IMR-90 (cell line): Measurements from ENCODE around the gene ABHD1. TPM values are rescaled to one million over a fixed set of nuclear protein-coding genes. Genes with fewer than 3 reads are reported as not detected.

Experiments used
- ATAC-seq: fragments of 200-7000 bp; cut with Tn5 transposase; 2 replicates; pipeline ENCODE4 v1.9.1; 2020; ENCODE audit warnings: low read depth, mild to moderate bottlenecking, moderate library complexity
- BruUV-seq: library from RNA; stranded (reverse); fragments of 400-500 nt; replicated peaks from 2 replicates; lab custom pipeline; 2021; lab: Mats Ljungman, UMichigan
- CTCF ChIA-PET: fragments of 300-600 bp; formaldehyde crosslinking; extraction: SDS; loops from one replicate; lab custom pipeline; 2021; ENCODE audit warnings: antibody characterized with exemption; lab: Yijun Ruan, JAX
- POLR2A ChIA-PET: fragments of 300-600 bp; sonication (Branson Sonifier 250); formaldehyde crosslinking; loops from one replicate; lab custom pipeline; 2022; ENCODE audit warnings: antibody characterized with exemption; ENCODE audit not compliant: unreplicated experiment; lab: Charles Lee
- DNase-seq: peaks from one replicate; pipeline ENCODE4 v3.0.0; 2013
- H2AFZ ChIP-seq: replicated peaks from 2 replicates; pipeline ENCODE3; 2013; ENCODE audit warnings: low read length, mild to moderate bottlenecking; ENCODE audit not compliant: poor library complexity
- H2AK5ac ChIP-seq: 2 replicates; pipeline ENCODE4 v1.6.1; 2013; ENCODE audit warnings: low read depth, low read length, inconsistent platforms
- H2AK9ac ChIP-seq: replicated peaks from 2 replicates; pipeline ENCODE3; 2013; ENCODE audit warnings: mild to moderate bottlenecking, low read depth, low read length, moderate library complexity; ENCODE audit not compliant: poor library complexity
- H2BK120ac ChIP-seq: 2 replicates; pipeline ENCODE4 v1.6.1; 2013; ENCODE audit warnings: low read depth, low read length, inconsistent platforms
- H2BK15ac ChIP-seq: 3 replicates; pipeline ENCODE4 v1.6.1; 2013; ENCODE audit warnings: low read depth, low read length, inconsistent platforms
- H2BK20ac ChIP-seq: 2 replicates; pipeline ENCODE4 v1.6.1; 2013; ENCODE audit warnings: low read depth, mild to moderate bottlenecking, inconsistent platforms, low read length, moderate library complexity
- H2BK5ac ChIP-seq: 2 replicates; pipeline ENCODE4 v1.6.1; 2013; ENCODE audit warnings: mild to moderate bottlenecking, low read depth, low read length, inconsistent platforms; ENCODE audit not compliant: poor library complexity, severe bottlenecking
- H3K14ac ChIP-seq: replicated peaks from 2 replicates; pipeline ENCODE4 v1.6.1; 2013; ENCODE audit warnings: low read depth, low read length, inconsistent platforms
- H3K18ac ChIP-seq: 2 replicates; pipeline ENCODE4 v1.6.1; 2013; ENCODE audit warnings: low read depth, low read length, control low read depth
- H3K23ac ChIP-seq: 2 replicates; pipeline ENCODE4 v1.6.1; 2013; ENCODE audit warnings: low read depth, low read length, inconsistent platforms
- H3K27ac ChIP-seq: 2 replicates; pipeline ENCODE4 v1.5.1; 2013; ENCODE audit warnings: mild to moderate bottlenecking, control low read depth, low read length; ENCODE audit not compliant: insufficient read depth
- H3K27me3 ChIP-seq: 2 replicates; pipeline ENCODE4 v1.6.1; 2013; ENCODE audit warnings: low read length; ENCODE audit not compliant: control insufficient read depth, insufficient read depth
- H3K36me3 ChIP-seq: 2 replicates; pipeline ENCODE4 v1.6.1; 2013; ENCODE audit warnings: low read length, mixed read lengths; ENCODE audit not compliant: control insufficient read depth, insufficient read depth
- H3K4ac ChIP-seq: 2 replicates; pipeline ENCODE4 v1.6.1; 2013; ENCODE audit warnings: low read depth, low read length, inconsistent platforms
- H3K4me1 ChIP-seq: 2 replicates; pipeline ENCODE4 v1.6.1; 2013; ENCODE audit warnings: low read length, mixed read lengths; ENCODE audit not compliant: control insufficient read depth, insufficient read depth
- H3K4me2 ChIP-seq: 2 replicates; pipeline ENCODE4 v1.6.1; 2013; ENCODE audit warnings: low read depth, mild to moderate bottlenecking, control low read depth, low read length, moderate library complexity
- H3K4me3 ChIP-seq: 2 replicates; pipeline ENCODE4 v1.5.1; 2013; ENCODE audit warnings: low read depth, mild to moderate bottlenecking, control low read depth, low read length, moderate library complexity; ENCODE audit not compliant: insufficient read depth
- H3K56ac ChIP-seq: 2 replicates; pipeline ENCODE4 v1.6.1; 2013; ENCODE audit warnings: low read length, inconsistent platforms; ENCODE audit not compliant: insufficient read depth; ENCODE audit errors: extremely low read depth
- H3K79me1 ChIP-seq, 2 experiments: 2 replicates each; pipeline ENCODE4 v1.6.1; 2013; ENCODE audit warnings: low read length in 2 of 2, inconsistent platforms in 1 of 2, low read depth in 1 of 2
- H3K9ac ChIP-seq: 2 replicates; pipeline ENCODE4 v1.6.1; 2013; ENCODE audit warnings: low read depth, low read length, control low read depth
- H3K9me1 ChIP-seq: 2 replicates; pipeline ENCODE4 v1.6.1; 2013; ENCODE audit warnings: low read length, inconsistent platforms; ENCODE audit not compliant: insufficient read depth
- H3K9me3 ChIP-seq: 2 replicates; pipeline ENCODE4 v1.6.1; 2013; ENCODE audit warnings: low read length; ENCODE audit not compliant: control insufficient read depth, insufficient read depth
- H4K20me1 ChIP-seq: 2 replicates; pipeline ENCODE4 v1.6.1; 2013; ENCODE audit warnings: low read length, inconsistent platforms; ENCODE audit not compliant: insufficient read depth
- H4K5ac ChIP-seq: 2 replicates; pipeline ENCODE4 v1.6.1; 2013; ENCODE audit warnings: mild to moderate bottlenecking, low read depth, low read length, control low read depth
- H4K8ac ChIP-seq, 2 experiments: 2 replicates each; pipeline ENCODE4 v1.6.1; 2013; ENCODE audit warnings: low read depth in 2 of 2, low read length in 2 of 2, control low read depth in 1 of 2, inconsistent platforms in 1 of 2
- H4K91ac ChIP-seq: 2 replicates; pipeline ENCODE4 v1.6.1; 2013; ENCODE audit warnings: low read depth, low read length, inconsistent platforms; ENCODE audit not compliant: insufficient read depth
- RAD21 ChIP-seq: IDR thresholded peaks from 2 replicates; pipeline ENCODE4 v1.6.1; 2012; ENCODE audit warnings: low read length, improper control_type of control experiment
- USF2 ChIP-seq: fragments of 150-350 bp; IDR thresholded peaks from 2 replicates; pipeline ENCODE4 v1.6.1; 2017; ENCODE audit warnings: mild to moderate bottlenecking, antibody characterized with exemption, low read length, low read depth
- WGBS, 2 experiments: methylation state at CpG; one replicate each; pipeline versions ENCODE4 v1.1.5 to v1.1.7; 2013; ENCODE audit warnings: missing lambda C conversion rate in 2 of 2; ENCODE audit not compliant: insufficient read length in 1 of 2; ENCODE audit errors: extremely low coverage in 2 of 2; 5-methylcytosine and 5-hydroxymethylcytosine counted together
- dilution Hi-C: fragments of 300-500 bp; cut with HindIII; formaldehyde crosslinking; loops from one replicate; pipeline ENCODE4 v1.14.3; 2018; ENCODE audit warnings: low sequenced_read_pairs; ENCODE audit not compliant: unreplicated experiment
- in situ Hi-C: fragments of 300-500 bp; cut with MboI; formaldehyde crosslinking; loops from 3 replicates; pipeline ENCODE4 v1.14.3; 2019; ENCODE audit warnings: low sequenced_read_pairs, inconsistent platforms, mixed read lengths
- intact Hi-C: fragments of 100-400 bp; cut with micrococcal nuclease; formaldehyde crosslinking; loops from 2 replicates; pipeline ENCODE4 v1.10.0; 2022
- polyA plus RNA-seq, 3 experiments: library from polyadenylated mRNA; depleted of rRNA; stranded (reverse); fragments of >200 nt; gene quantifications; 2 replicates each; pipeline ENCODE4 v1.2.3, GENCODE V29; 2012; ENCODE audit warnings: low replicate concordance in 1 of 3
- total RNA-seq: library from RNA; depleted of rRNA; stranded (reverse); fragments of >200 nt; gene quantifications from 2 replicates; pipeline ENCODE4 v1.2.3, GENCODE V29; 2012

ABHD1 gene
- total and polyA plus RNA-seq, 2 of the 4 experiments (the other 2 are of a cell fraction) = 0.24 TPM; not detected in 1

DNA sequence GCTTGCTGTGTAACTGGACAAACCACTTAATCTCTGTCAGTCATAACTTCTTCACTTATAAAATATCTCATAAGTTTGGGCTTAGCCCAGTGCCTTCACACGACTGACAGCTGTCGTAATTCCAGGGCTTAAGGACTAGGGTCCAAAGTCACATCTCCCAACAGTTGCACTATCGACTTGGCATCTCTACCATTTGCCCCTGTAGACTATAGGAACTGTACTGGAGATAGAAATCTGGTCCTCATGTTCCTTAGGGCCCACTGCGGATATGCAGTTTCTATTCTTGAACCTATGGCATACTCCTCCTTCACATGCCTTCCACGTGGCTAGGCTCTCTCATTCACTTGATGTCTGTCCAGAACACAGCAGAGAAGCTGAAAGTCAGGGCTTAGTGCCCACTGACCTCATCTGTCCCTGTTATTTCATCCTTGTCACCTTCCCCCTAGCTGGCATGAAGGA, 2.7 kb downstream of the ABHD1 start:
- Histone ChIP-seq H2BK5ac (no peak overlapping the region), H3K27me3 (peaks cover 25% of the 10 kb centered on the region), H3K14ac (no peak overlapping the region), H3K9me1 (0 out of 2 replicates have a peak, but pooled peaks cover 4% of the 10 kb centered on the region), H3K36me3 (peaks cover 17% of the 10 kb centered on the region; the same call in 1 of the 2 replicates), H4K5ac (no peak overlapping the region), H2AK9ac (no peak overlapping the region), H4K8ac (no peak overlapping the region), H3K23ac (no peak overlapping the region), H2AFZ (no peak overlapping the region), H2AK5ac (no peak overlapping the region), H3K18ac (no peak overlapping the region), H3K4ac (no peak overlapping the region), H4K20me1 (peaks cover 3% of the 10 kb centered on the region), H3K4me3 (no peak overlapping the region), H3K79me1 (no peaks in the 10 kb centered on the region), H3K4me1 (peaks cover 1% of the 10 kb centered on the region; the same call in 1 of the 2 replicates), H3K4me2 (no peak overlapping the region), H3K9ac (no peak overlapping the region), H3K27ac (no peak overlapping the region), H2BK15ac (no peak overlapping the region), H4K91ac (no peak overlapping the region), H2BK20ac (no peak overlapping the region), H3K56ac (no peak overlapping the region), H2BK120ac (no peak overlapping the region), H3K9me3 (no peaks in the 10 kb centered on the region)
- dilution Hi-C loops (no loop called here), in situ Hi-C loops (no loop called here), intact Hi-C loops (no loop called here)
- no peak for ATAC-seq
- ChIA-PET CTCF (interaction anchor here (0.7 kb wide), 1 partner anchor 7 kb away, joined by 4 read pairs; no protein-coding TSS in a partner anchor), POLR2A (no interaction called here)
- DNase-seq = no peak
- WGBS, 2 experiments = no CpG with 5 or more reads among the region's 5 CpGs
- TF ChIP-seq USF2 (no peak), RAD21 (no peak)
- BruUV-seq = no TSS peak
